Right renal pelvis (tissue), 4 donors: ENCODE data around the gene TCP1. TPM values are rescaled to one million over a fixed set of nuclear protein-coding genes. Genes with fewer than 3 reads are reported as not detected.
"Not testable (repeated sequence)": the region's sequence is repeated elsewhere in the genome, so short reads cannot be mapped to it uniquely, and the experiment has no call there.

Source experiments
- DNase-seq, 4 donors: peaks; one replicate each; pipeline ENCODE4 v3.0.0-alpha.2; 2013; ENCODE audit warnings: low read depth in 4 of 4, low spot score in 3 of 4, missing footprints in 1 of 4
- polyA plus RNA-seq, 4 donors: library from polyadenylated mRNA; unstranded; fragments of 120-200 nt; gene quantifications; one replicate each; pipeline ENCODE4 v1.2.1, GENCODE V29; 2013; ENCODE audit not compliant: insufficient read length in 4 of 4

TCP1 gene
- polyA plus RNA-seq, 4 donors = 253 to 279 (median 268) TPM

DNA sequence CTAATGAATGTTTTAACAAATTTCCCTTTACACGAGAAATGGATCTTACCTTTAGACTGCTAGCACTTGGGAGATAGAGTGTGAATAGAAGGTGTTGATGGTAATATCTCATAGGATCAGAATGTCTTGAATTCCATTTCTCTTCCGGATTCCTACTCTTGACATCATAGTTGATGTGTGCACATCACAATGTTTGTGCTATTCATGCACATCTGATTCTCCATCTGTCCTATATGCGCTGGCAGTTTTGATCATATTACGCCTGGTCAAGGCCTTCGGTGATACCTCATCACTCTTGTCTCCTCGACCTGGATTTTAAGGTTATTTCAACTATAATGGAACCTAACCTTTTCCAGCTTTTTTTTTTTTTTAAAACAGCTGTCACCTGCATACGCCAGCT lies 44.3 kb downstream of the TCP1 start:
- DNase-seq = no peak

- no peak for DNase-seq
Measured at GRCh38 chr6:159742165-159742564, 47.2 kb downstream of the TCP1 start.

GRCh38 chr6:159739341-159739740 lies 50.1 kb downstream of the TCP1 start:
- no peak for DNase-seq

- no peak for DNase-seq
Measured at GRCh38 chr6:159736908-159737307, 52.5 kb downstream of the TCP1 start.

DNA sequence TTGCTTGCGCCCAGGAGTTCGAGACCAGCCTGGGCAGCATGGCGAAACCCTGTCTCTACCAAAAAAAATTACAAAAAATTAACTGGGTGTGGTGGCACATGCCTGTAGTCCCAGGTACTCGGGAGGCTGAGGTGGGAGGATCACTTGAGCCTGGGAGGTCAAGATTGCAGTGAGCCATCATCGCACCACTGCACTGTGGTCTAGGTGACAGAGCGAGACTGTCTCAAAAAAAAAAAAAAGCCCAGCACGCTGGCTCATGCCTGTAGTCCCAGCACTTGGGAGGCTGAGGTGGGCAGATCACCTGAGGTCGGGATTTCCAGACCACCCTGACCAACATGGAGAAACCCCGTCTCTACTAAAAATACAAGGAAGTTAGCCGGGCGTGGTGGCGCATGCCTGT lies 56.0 kb downstream of the TCP1 start:
- DNase-seq = not testable (repeated sequence)

DNA sequence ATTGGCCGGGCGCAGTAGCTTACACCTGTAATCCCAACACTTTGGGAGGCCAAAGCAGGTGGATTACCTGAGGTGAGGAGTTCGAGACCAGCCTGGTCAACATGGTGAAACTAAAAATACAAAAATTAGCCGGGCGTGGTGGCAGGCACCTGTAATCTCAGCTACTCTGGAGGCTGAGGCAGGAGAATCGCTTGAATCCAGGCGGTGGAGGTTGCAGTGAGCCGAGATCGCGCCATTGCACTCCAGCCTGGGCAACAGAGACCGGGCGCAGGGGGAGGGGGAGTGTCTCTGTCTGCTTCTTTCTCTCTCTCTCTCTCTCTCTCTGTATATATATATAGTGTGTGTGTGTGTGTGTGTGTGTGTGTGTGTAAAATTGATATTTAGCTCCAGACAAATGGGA lies 56.9 kb downstream of the TCP1 start:
- DNase-seq = not testable (repeated sequence)

DNA sequence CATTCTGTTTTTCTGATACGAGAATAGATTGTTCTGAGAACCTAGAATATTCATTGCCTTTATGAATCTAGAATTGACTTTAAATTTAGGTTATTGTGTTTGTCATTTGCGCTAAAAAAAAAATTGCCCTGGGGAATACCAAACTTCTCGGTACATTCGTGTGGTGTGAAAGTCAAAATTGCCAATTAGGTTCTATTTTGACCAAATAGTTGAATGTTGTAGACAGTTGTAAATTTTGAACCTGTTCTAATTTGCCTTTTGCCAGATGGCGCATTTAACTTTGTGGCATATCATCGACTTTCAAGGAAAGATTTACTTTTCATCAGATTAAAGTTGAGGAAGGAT lies 59.1 kb downstream of the TCP1 start:
- no peak for DNase-seq

DNA sequence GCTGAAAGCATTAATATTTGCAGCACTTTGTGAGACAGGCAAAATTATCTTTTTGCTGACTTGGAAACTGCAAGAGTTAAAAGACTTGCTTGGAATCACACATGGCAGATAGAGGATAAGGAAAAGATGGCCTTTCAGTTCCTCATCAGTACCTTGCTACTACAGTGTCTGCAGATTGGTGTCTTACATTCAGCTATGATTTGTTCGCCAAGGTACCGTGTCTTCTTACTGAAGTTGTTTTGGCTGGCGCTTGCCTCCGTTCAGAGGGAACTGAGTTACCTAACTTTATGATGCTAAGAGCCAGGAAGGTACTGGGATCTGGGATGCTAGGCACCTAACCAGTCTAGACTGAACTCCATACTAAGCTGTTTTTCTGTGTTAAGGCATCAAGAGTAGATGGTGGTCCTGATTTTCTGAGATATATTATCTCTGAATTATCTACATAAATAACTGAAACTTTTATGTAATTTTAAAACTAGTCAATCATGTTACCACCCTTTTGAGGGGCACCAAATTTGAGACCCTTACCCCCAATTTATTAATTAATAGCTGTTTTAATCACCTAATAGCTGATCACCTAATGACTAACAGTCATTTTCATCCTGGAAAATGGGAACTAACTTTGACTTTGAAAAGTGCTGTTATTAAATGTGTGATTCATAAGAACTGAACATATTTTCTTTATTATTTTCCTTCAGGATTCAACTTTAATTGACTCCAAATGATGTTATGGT lies 59.6 kb downstream of the TCP1 start:
- DNase-seq = no peak

GRCh38 chr6:159728531-159728964 lies 60.9 kb downstream of the TCP1 start:
- DNase-seq = no peak

Other genes starting within 250 kb of the TCP1 start
- gene SOD2, start 96.4 kb downstream of the TCP1 start, polyA plus RNA-seq = 100 to 1,000 TPM; 110 to 126 (median 119) TPM
- 100 to 1,000 TPM; 112 to 148 (median 141) TPM for gene WTAP, start 62.1 kb downstream of the TCP1 start, polyA plus RNA-seq
- 10 to 100 TPM; 44.0 to 56.8 (median 48.8) TPM for gene ACAT2, start 27.6 kb downstream of the TCP1 start, polyA plus RNA-seq
- gene MRPL18, start 865 bp upstream of the TCP1 start, polyA plus RNA-seq = 10 to 100 TPM; 67.3 to 77.0 (median 67.5) TPM
- gene PNLDC1, start 10.7 kb upstream of the TCP1 start, polyA plus RNA-seq = 1 to 10 TPM in 1 of 4 donors, under 1 TPM in 3; 0.25 to 1.3 (median 0.35) TPM
- under 1 TPM in 3 of 4 donors, not detected in 1; 0.03 TPM for gene MAS1, start 101.4 kb upstream of the TCP1 start, polyA plus RNA-seq
- gene IGF2R, start 179.5 kb upstream of the TCP1 start, polyA plus RNA-seq = 10 to 100 TPM; 55.1 to 59.1 (median 57.3) TPM